Kidney epithelial cell (primary cell): Measurements from ENCODE around the gene LAMTOR5. TPM values are rescaled to one million over a fixed set of nuclear protein-coding genes. Genes with fewer than 3 reads are reported as not detected.

Experiments
- DNase-seq: peaks from one replicate; pipeline ENCODE4 v3.0.0-alpha.2; 2010; ENCODE audit warnings: low read depth
- H3K27me3 ChIP-seq: 2 replicates; pipeline ENCODE4 v1.6.0; 2011; ENCODE audit warnings: low read length; ENCODE audit not compliant: control insufficient read depth, insufficient read depth
- H3K36me3 ChIP-seq: 2 replicates; pipeline ENCODE4 v1.5.1; 2011; ENCODE audit warnings: low read length; ENCODE audit not compliant: control insufficient read depth, insufficient read depth
- H3K4me3 ChIP-seq: 2 replicates; pipeline ENCODE4 v1.5.1; 2011; ENCODE audit warnings: low read depth, mild to moderate bottlenecking, control low read depth, low read length
- total RNA-seq: library from RNA; depleted of rRNA; stranded (reverse); fragments of >200 nt; gene quantifications from 2 replicates; pipeline ENCODE4 v1.2.3, GENCODE V29; 2015
- TF ChIP-seq, protein P1 (sequence below): IDR thresholded peaks from 2 replicates; pipeline ENCODE4 v1.5.1; 2011; ENCODE audit warnings: mild to moderate bottlenecking, moderate library complexity, low read length, control low read depth, inconsistent platforms; ENCODE audit not compliant: insufficient read depth, poor library complexity, severe bottlenecking

LAMTOR5 gene
- 129 and 198 TPM in 2 replicates for total RNA-seq

DNA sequence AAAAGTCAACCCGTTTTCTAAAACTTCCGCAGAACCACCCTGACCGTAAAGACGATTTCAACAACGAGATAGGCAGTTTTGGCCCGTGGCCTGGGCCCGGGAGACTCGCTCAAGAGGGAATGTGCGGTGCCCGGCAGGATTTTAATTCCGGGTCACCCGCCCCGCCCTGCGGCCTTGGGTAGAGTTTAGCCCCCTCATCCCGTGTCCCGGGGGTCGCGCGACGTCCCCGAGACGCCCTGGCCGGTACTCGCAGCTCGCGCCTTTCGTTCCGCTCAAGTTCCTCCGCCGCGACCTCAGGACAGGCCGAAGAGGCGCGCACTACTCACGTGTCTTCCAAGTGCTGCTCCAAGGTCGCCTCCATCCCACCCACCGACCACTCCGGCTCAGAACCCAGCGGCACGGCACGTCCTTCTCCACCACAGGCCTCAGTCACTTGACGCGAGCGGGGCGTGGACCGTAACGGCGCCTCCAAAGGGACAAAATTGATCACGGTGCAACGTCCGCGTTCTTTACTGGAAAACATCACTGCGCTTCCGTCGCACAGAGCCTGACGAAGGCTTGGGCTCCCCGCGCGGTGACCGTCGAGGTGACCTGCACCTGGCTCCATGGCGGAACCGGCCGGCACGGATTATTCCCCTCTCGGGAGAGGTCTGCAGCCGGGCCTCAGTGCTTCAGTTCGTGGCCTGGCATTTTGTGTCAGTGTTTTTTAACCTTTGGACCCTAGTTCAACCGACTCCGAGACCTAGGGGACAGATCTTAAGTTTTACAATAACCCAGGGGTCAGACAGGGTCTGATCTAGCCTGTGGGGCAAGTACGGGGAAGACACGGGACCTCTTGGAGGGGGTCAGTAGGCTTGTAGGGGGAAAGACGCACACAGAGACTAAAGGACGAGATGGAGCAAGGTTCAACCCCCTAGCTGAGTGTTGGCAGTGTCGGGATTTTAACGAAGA lies at the start of gene LAMTOR5:
Gene LAMTOR5, minus strand, starts transcription at position 435 of the 951 bp plus-strand sequence. Its CDS starts 74 bp downstream, at position 361.
- H3K4me3 ChIP-seq: peak within 1 kb of the TSS; percentile 79
- TF ChIP-seq, protein P1, sequence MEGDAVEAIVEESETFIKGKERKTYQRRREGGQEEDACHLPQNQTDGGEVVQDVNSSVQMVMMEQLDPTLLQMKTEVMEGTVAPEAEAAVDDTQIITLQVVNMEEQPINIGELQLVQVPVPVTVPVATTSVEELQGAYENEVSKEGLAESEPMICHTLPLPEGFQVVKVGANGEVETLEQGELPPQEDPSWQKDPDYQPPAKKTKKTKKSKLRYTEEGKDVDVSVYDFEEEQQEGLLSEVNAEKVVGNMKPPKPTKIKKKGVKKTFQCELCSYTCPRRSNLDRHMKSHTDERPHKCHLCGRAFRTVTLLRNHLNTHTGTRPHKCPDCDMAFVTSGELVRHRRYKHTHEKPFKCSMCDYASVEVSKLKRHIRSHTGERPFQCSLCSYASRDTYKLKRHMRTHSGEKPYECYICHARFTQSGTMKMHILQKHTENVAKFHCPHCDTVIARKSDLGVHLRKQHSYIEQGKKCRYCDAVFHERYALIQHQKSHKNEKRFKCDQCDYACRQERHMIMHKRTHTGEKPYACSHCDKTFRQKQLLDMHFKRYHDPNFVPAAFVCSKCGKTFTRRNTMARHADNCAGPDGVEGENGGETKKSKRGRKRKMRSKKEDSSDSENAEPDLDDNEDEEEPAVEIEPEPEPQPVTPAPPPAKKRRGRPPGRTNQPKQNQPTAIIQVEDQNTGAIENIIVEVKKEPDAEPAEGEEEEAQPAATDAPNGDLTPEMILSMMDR: no peak
- peak; percentile 55 for DNase-seq
- no peaks in the 10 kb centered on the region for H3K36me3 ChIP-seq
- no peaks in the 10 kb centered on the region for H3K27me3 ChIP-seq

DNA sequence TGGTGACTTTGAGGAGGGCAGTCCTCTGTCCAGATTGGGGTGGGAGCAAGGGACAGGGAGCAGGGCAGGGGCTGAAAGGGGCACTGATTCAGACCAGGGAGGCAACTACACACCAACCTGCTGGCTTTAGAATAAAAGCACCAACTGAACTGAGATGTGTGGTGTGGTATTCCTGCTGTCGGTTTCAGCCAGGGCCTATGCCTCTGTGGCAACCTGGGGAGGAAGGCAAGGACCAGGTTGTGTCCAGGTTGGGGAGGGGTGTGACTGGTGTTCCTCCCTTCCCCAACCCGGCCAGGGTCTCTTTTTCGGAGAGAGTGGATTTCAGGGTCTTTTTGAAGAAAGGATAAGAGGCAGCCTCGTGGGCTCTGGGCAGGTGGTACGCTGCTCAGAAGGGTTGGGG lies 49.7 kb upstream of the LAMTOR5 start:
- TF ChIP-seq, protein P1: no peak
- no peak for DNase-seq
- Histone ChIP-seq H3K36me3 (no peaks in the 10 kb centered on the region), H3K4me3 (no peak overlapping the region), H3K27me3 (peaks cover 9% of the 10 kb centered on the region)

DNA sequence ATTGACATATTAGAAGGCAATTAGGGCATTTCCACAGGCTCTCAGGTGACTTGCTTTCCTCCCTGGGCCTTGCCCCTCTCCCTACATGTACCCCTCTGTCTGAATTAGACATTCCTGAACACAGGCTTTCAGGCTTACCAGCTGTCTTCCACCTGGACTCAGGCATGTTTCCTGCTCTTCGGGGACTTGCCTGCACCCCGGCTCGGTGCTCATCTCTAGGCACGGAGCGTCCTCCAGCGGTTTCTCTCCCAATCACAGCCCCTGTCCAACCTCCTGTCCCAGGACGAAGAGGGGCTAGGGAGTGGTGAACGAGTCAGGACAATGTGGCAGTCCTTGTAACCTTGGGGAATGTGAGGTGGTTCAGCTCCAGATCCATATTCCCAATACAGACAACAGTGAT lies 47.7 kb upstream of the LAMTOR5 start:
- DNase-seq: no peak
- TF ChIP-seq, protein P1: no peak
- Histone ChIP-seq H3K27me3 (peaks cover 22% of the 10 kb centered on the region), H3K4me3 (no peak overlapping the region), H3K36me3 (no peaks in the 10 kb centered on the region)

DNA sequence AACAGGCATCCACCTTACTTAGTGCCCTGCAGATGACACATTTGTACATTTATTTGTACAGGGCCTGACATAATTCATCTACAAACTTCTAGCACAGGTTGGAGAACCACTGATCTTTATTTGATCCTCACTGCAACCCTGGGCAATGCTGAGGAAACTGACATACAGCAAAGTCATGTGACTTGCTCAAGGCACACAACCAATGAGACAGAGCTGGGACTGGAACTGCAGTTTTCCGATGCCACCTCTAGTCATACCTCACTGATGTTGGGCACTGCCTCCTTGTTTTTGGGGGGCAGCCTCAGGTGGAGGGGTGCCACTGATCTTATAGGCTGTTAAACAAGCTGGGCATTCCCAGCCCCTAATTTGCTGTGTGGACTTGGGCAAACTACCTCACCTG lies 46.8 kb upstream of the LAMTOR5 start:
- no peak for DNase-seq
- Histone ChIP-seq H3K36me3 (no peaks in the 10 kb centered on the region), H3K4me3 (no peak overlapping the region), H3K27me3 (peaks cover 26% of the 10 kb centered on the region)
- TF ChIP-seq, protein P1: no peak

DNA sequence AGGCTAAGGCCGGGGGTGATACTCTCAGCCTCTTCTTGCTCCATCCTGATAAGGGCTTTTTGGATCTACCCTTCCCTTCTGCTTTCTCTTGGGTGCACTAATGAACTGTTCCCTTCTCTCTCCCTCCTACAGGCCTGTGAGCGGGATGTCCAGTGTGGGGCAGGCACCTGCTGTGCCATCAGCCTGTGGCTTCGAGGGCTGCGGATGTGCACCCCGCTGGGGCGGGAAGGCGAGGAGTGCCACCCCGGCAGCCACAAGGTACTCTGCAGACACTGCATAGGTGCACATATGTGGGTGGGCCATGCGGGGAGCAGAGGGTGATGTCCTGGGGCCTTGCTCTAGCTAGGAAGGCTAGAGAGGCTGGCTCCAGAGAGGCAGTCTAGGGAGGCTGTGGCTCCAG lies 46.3 kb upstream of the LAMTOR5 start:
- Histone ChIP-seq H3K27me3 (peaks cover 28% of the 10 kb centered on the region), H3K36me3 (no peaks in the 10 kb centered on the region), H3K4me3 (no peak overlapping the region)
- TF ChIP-seq, protein P1: no peak
- DNase-seq: no peak
